K562 (cell line): ENCODE measurements around the gene FSTL1. TPM values are rescaled to one million over a fixed set of nuclear protein-coding genes. Genes with fewer than 3 reads are reported as not detected.

ENCODE experiments used
- ATAC-seq: fragments of 200-7000 bp; cut with Tn5 transposase; 3 replicates; pipeline ENCODE4 v1.9.1; 2020; ENCODE audit warnings: moderate library complexity
- BruUV-seq: library from RNA; stranded (reverse); fragments of 400-500 nt; replicated peaks from 2 replicates; lab custom pipeline; 2021; lab: Mats Ljungman, UMichigan
- CTCF ChIA-PET: fragments of 300-600 bp; formaldehyde crosslinking; extraction: SDS; loops from one replicate; lab custom pipeline; 2021; ENCODE audit warnings: low intra/inter-chr PET ratio; lab: Yijun Ruan, JAX
- POLR2A ChIA-PET: fragments of 300-600, 350-650 bp; sonication (Branson Sonifier 250); formaldehyde crosslinking; extraction: SDS; loops from one replicate; lab custom pipeline; 2021; ENCODE audit warnings: antibody characterized with exemption, inconsistent platforms; lab: Yijun Ruan, JAX
- DNase-seq, 4 experiments: peaks; one replicate each; pipeline versions ENCODE4 v3.0.0 to v3.0.0-alpha.2; 2011 to 2018; ENCODE audit warnings: low spot score in 3 of 4, mixed read lengths in 3 of 4; ENCODE audit errors: extremely low read depth in 1 of 4
- FAIRE-seq: peaks from 2 replicates; lab custom pipeline; 2011; peaks lifted over from hg19 to GRCh38; lab: Jason Lieb, UNC
- H2AFZ ChIP-seq: 2 replicates; pipeline ENCODE4 v1.6.0; 2011; ENCODE audit warnings: low read depth, low read length, control low read depth, inconsistent platforms
- H3K27ac ChIP-seq: fragments of 200-600 bp; 3 replicates; pipeline ENCODE4 v1.8.0; 2011; ENCODE audit warnings: low read depth, mild to moderate bottlenecking, control low read depth, inconsistent platforms, low read length, moderate library complexity, mixed read lengths; ENCODE audit errors: extremely low read depth
- H3K27me3 ChIP-seq, 2 experiments: fragments of 300-600 bp in 1 of 2; 2 replicates in 1 of 2; 3 replicates in 1 of 2; pipeline versions ENCODE4 v1.6.0 to v1.8.0; 2011; ENCODE audit warnings: inconsistent platforms in 2 of 2, low read length in 2 of 2, mild to moderate bottlenecking in 1 of 2, mixed read lengths in 1 of 2, moderate library complexity in 1 of 2; ENCODE audit not compliant: control insufficient read depth in 2 of 2, insufficient read depth in 2 of 2
- H3K36me3 ChIP-seq: fragments of 300-600 bp; 3 replicates; pipeline ENCODE4 v1.8.0; 2011; ENCODE audit warnings: mild to moderate bottlenecking, low read length, inconsistent platforms; ENCODE audit not compliant: control insufficient read depth, insufficient read depth
- H3K4me1 ChIP-seq, 2 experiments: fragments of 200-600 bp in 1 of 2; replicated peaks in 1 of 2; 2 replicates in 1 of 2; 3 replicates in 1 of 2; pipeline versions ENCODE4 v1.5.1 to v1.8.0; 2011; ENCODE audit warnings: inconsistent platforms in 2 of 2, low read length in 2 of 2, mild to moderate bottlenecking in 1 of 2, mixed read lengths in 1 of 2, moderate library complexity in 1 of 2; ENCODE audit not compliant: control insufficient read depth in 2 of 2, insufficient read depth in 2 of 2
- H3K4me2 ChIP-seq: 2 replicates; pipeline ENCODE4 v1.6.1; 2011; ENCODE audit warnings: low read length, control low read depth, inconsistent platforms, mixed read lengths; ENCODE audit not compliant: insufficient read depth
- H3K4me3 ChIP-seq: fragments of 200-600 bp; sonication (generic), shearing (Covaris generic); 2 replicates; pipeline ENCODE4 v1.5.1; 2016; ENCODE audit warnings: control low read depth, inconsistent platforms
- H3K79me2 ChIP-seq: fragments of 200-600 bp; 3 replicates; pipeline ENCODE4 v1.8.0; 2011; ENCODE audit warnings: low read length, inconsistent platforms; ENCODE audit not compliant: control insufficient read depth, insufficient read depth
- H3K9ac ChIP-seq, 2 experiments: 2 replicates each; pipeline versions ENCODE4 v1.6.0 to v1.6.1; 2011; ENCODE audit warnings: low read depth in 2 of 2, low read length in 2 of 2, control low read depth in 1 of 2, inconsistent platforms in 1 of 2, mild to moderate bottlenecking in 1 of 2, mixed read lengths in 1 of 2; ENCODE audit not compliant: insufficient read depth in 1 of 2
- H3K9me1 ChIP-seq: one replicate; pipeline ENCODE4 v1.6.0; 2011; ENCODE audit warnings: inconsistent platforms, mild to moderate bottlenecking, low read length, moderate library complexity; ENCODE audit not compliant: control insufficient read depth, insufficient read depth
- H3K9me3 ChIP-seq: replicated peaks from 2 replicates; pipeline ENCODE4 v1.5.1; 2011; ENCODE audit warnings: low read depth, low read length, inconsistent platforms; ENCODE audit not compliant: control insufficient read depth, insufficient read depth
- H4K20me1 ChIP-seq: replicated peaks from 2 replicates; pipeline ENCODE4 v1.6.1; 2011; ENCODE audit warnings: low read length, inconsistent platforms, mixed read lengths; ENCODE audit not compliant: control insufficient read depth, insufficient read depth
- E2F1 ChIP-seq: sonication (generic); formaldehyde crosslinking; IDR thresholded peaks from 2 replicates; pipeline ENCODE4 v1.8.1; 2023; ENCODE audit warnings: mild to moderate bottlenecking, missing genetic modification reagents, moderate library complexity
- ESRRB ChIP-seq: fragments of 250-450 bp; sonication (Bioruptor Pico); IDR thresholded peaks from 2 replicates; pipeline ENCODE4 v1.5.0; 2020; ENCODE audit warnings: mild to moderate bottlenecking, moderate library complexity, borderline replicate concordance
- GTF2A2 ChIP-seq: IDR thresholded peaks from 2 replicates; pipeline ENCODE4 v1.6.1; 2016; ENCODE audit warnings: mild to moderate bottlenecking, missing genetic modification characterization, missing compliant biosample characterization
- HDAC3 ChIP-seq: fragments of 450-650 bp; IDR thresholded peaks from 2 replicates; pipeline ENCODE4 v1.6.1; 2018; ENCODE audit warnings: borderline replicate concordance, mild to moderate bottlenecking, moderate library complexity; ENCODE audit not compliant: partially characterized antibody
- KDM4B ChIP-seq, 2 experiments: fragments of 450-650 bp in 1 of 2; sonication (generic) in 1 of 2; IDR thresholded peaks; 2 replicates each; pipeline ENCODE4 v1.6.1; 2016 to 2017; ENCODE audit warnings: borderline replicate concordance in 2 of 2, antibody characterized with exemption in 1 of 2, low read depth in 1 of 2, mild to moderate bottlenecking in 1 of 2
- POLR2B ChIP-seq: fragments of 450-650 bp; IDR thresholded peaks from 2 replicates; pipeline ENCODE4 v1.6.1; 2018; ENCODE audit warnings: low read depth; ENCODE audit not compliant: partially characterized antibody
- RBM14 ChIP-seq: fragments of 200-400 bp; formaldehyde crosslinking; IDR thresholded peaks from 2 replicates; pipeline ENCODE4 v1.6.1; 2018; ENCODE audit warnings: low read depth, mild to moderate bottlenecking, low read length, moderate library complexity, borderline replicate concordance; ENCODE audit not compliant: insufficient read depth
- RFX7 ChIP-seq: fragments of 250-450 bp; sonication (Bioruptor Pico); IDR thresholded peaks from 2 replicates; pipeline ENCODE4 v1.5.1; 2021; ENCODE audit warnings: mild to moderate bottlenecking
- SMARCB1 ChIP-seq: IDR thresholded peaks from 2 replicates; pipeline ENCODE4 v1.6.1; 2011; ENCODE audit warnings: improper control_type of control experiment, low read depth; ENCODE audit not compliant: insufficient read length
- SRSF7 ChIP-seq: fragments of 200-400 bp; formaldehyde crosslinking; optimal IDR thresholded peaks from 2 replicates; pipeline ENCODE3; 2017; ENCODE audit warnings: mild to moderate bottlenecking, low read depth, low read length
- THRAP3 ChIP-seq: fragments of 450-650 bp; IDR thresholded peaks from 2 replicates; pipeline ENCODE4 v1.6.1; 2016; ENCODE audit warnings: mild to moderate bottlenecking, inconsistent platforms, borderline replicate concordance
- TSC22D4 ChIP-seq: fragments of 450-650 bp; IDR thresholded peaks from 2 replicates; pipeline ENCODE4 v1.6.1; 2016; ENCODE audit warnings: missing genetic modification characterization, missing biosample characterization, control low read depth
- ZBTB17 ChIP-seq: fragments of 450-650 bp; formaldehyde crosslinking; IDR thresholded peaks from 2 replicates; pipeline ENCODE4 v1.4.0; 2020; ENCODE audit warnings: mild to moderate bottlenecking
- ZC3H4 ChIP-seq: sonication (generic); formaldehyde crosslinking; IDR thresholded peaks from 2 replicates; pipeline ENCODE4 v1.9.0; 2021; ENCODE audit warnings: missing genetic modification reagents, borderline replicate concordance
- ZKSCAN1 ChIP-seq: fragments of 150-350 bp; IDR thresholded peaks from 2 replicates; pipeline ENCODE4 v1.6.1; 2016; ENCODE audit warnings: low read depth, low read length
- ZNF134 ChIP-seq: fragments of 250-450 bp; sonication (Bioruptor Pico); conservative IDR thresholded peaks from 2 replicates; pipeline ENCODE4 v1.4.0; 2020
- ZNF174 ChIP-seq: fragments of 250-450 bp; sonication (Bioruptor Pico); IDR thresholded peaks from 2 replicates; pipeline ENCODE4 v1.4.0; 2020; ENCODE audit warnings: mild to moderate bottlenecking
- ZNF561 ChIP-seq: fragments of 450-650 bp; formaldehyde crosslinking; conservative IDR thresholded peaks from 2 replicates; pipeline ENCODE4 v1.4.0; 2020; ENCODE audit warnings: mild to moderate bottlenecking, moderate library complexity
- ZNF583 ChIP-seq: fragments of 250-450 bp; sonication (Bioruptor Pico); IDR thresholded peaks from 2 replicates; pipeline ENCODE4 v1.4.0; 2020
- ZNF589 ChIP-seq: fragments of 200-800 bp; sonication (Bioruptor generic); IDR thresholded peaks from 2 replicates; pipeline ENCODE4 v1.6.1; 2016; ENCODE audit warnings: low read depth, missing genetic modification characterization, missing compliant biosample characterization
- ZNF707 ChIP-seq: fragments of 250-450 bp; sonication (Bioruptor Pico); conservative IDR thresholded peaks from 2 replicates; pipeline ENCODE4 v1.8.0; 2022; ENCODE audit warnings: inconsistent platforms, mild to moderate bottlenecking, moderate library complexity
- ZNF740 ChIP-seq, 3 experiments: fragments of 200-800 bp in 1 of 3; sonication (Bioruptor generic) in 1 of 3; sonication (generic) in 1 of 3; formaldehyde crosslinking in 1 of 3; IDR thresholded peaks; 2 replicates each; pipeline versions ENCODE4 v1.6.1 to v1.8.0; 2016 to 2022; ENCODE audit warnings: mild to moderate bottlenecking in 2 of 3, missing compliant biosample characterization in 2 of 3, missing genetic modification characterization in 2 of 3, missing genetic modification reagents in 1 of 3
- ZNF780A ChIP-seq: fragments of 250-450 bp; sonication (Bioruptor Pico); IDR thresholded peaks from 2 replicates; pipeline ENCODE4 v1.5.0; 2021; ENCODE audit warnings: mild to moderate bottlenecking
- WGBS: fragments of 100-300 bp; shearing (Covaris generic); methylation state at CpG from one replicate; pipeline ENCODE4 v1.1.6; 2016; ENCODE audit warnings: low coverage, mixed read lengths; ENCODE audit not compliant: insufficient coverage; ENCODE audit errors: missing lambda C conversion rate; 5-methylcytosine and 5-hydroxymethylcytosine counted together
- in situ Hi-C: fragments of 300-500 bp; cut with MboI; formaldehyde crosslinking; loops from 4 replicates; pipeline ENCODE4 v1.15.0; 2018; ENCODE audit warnings: inconsistent platforms, mixed read lengths
- intact Hi-C: fragments of 100-400 bp; cut with micrococcal nuclease; formaldehyde crosslinking; loops from 2 replicates; pipeline ENCODE4 v1.14.2; 2022
- polyA plus RNA-seq, 8 experiments: library from polyadenylated mRNA; depleted of rRNA in 4 of 8; stranded (reverse) in 5 of 8; unstranded in 3 of 8; fragments of >200 nt; fragmentation: Nextera tagmentation in 2 of 8; fragmentation: Illumina TruSeq in 1 of 8; extraction: Ambion mirVana in 2 of 8; extraction: Trizol in 1 of 8; gene quantifications; 2 replicates each; pipeline versions ENCODE4 v1.2.1 to v1.2.3, GENCODE V29; 2011 to 2014; ENCODE audit warnings: inconsistent platforms in 1 of 8, missing spikeins in 1 of 8
- total RNA-seq, 7 experiments: library from RNA; depleted of rRNA in 6 of 7; stranded (reverse); fragments of >200 nt in 6 of 7; fragmentation: Illumina TruSeq in 2 of 7; extraction: Trizol in 2 of 7; gene quantifications; 2 replicates each; pipeline versions ENCODE4 v1.2.1 to v1.2.3, GENCODE V29; 2011 to 2021; ENCODE audit warnings: low replicate concordance in 1 of 7

Gene FSTL1
- total and polyA plus RNA-seq, 9 of the 15 experiments (the other 6 are each of a cell fraction or from before 2014, with no cell fraction given): 0.01 to 0.58 (median 0.08) TPM; not detected in 2

GRCh38 chr3:120469440-120469839 lies 18.6 kb upstream of the FSTL1 start:
- ChIA-PET POLR2A (interaction anchor here (1.9 kb wide), 1 partner anchor 11 kb away, joined by 4 read pairs; no protein-coding TSS in a partner anchor), CTCF (no interaction called here)
- Histone ChIP-seq H3K4me3 (no peak overlapping the region), H3K27ac (no peak overlapping the region), H3K9me1 (no peaks in the 10 kb centered on the region), H3K36me3 (no peaks in the 10 kb centered on the region), H3K27me3 (no peaks in the 10 kb centered on the region), H3K4me1 (no peaks in the 10 kb centered on the region), H2AFZ (no peak overlapping the region; the same call in 1 of the 2 replicates), H3K79me2 (no peaks in the 10 kb centered on the region), H3K9me3 (no peaks in the 10 kb centered on the region), H3K9ac (no peak overlapping the region), H3K4me2 (no peak overlapping the region), H4K20me1 (no peaks in the 10 kb centered on the region)
- DNase-seq (no peak), FAIRE-seq (no peak), ATAC-seq (no peak)
- WGBS: 0% methylated on average over 3 of the region's 3 CpGs
- no TSS peak for BruUV-seq
- in situ Hi-C loops (no loop called here), intact Hi-C loops (no loop called here)
- no peak for TF ChIP-seq ZNF561
- TF ChIP-seq ZNF134 (CRISPR knock-in tag): no peak
- TF ChIP-seq GTF2A2 (tag): peak; percentile 52; the same call in 1 of the 2 replicates
- no peak for TF ChIP-seq ZNF174 (CRISPR knock-in tag)
- no peak for TF ChIP-seq ZNF707 (CRISPR knock-in tag)
- TF ChIP-seq ZNF740 (CRISPR knock-in tag; IDR thresholded peaks at IDR 0.05): no peak
- TF ChIP-seq ZNF740 (tag; IDR thresholded peaks at IDR 0.05): 0 out of 4 replicates have a peak, but pooled peaks of 1 of the 2 experiments have one; percentile 29
- no peak for TF ChIP-seq ESRRB (CRISPR knock-in tag)
- TF ChIP-seq SRSF7: no peak
- TF ChIP-seq HDAC3: no peak
- TF ChIP-seq ZNF589: peak; percentile 87
- TF ChIP-seq E2F1 (CRISPR knock-in tag): no peak
- 0 out of 2 replicates have a peak, but pooled peaks have one; percentile 36 for TF ChIP-seq ZBTB17 (CRISPR knock-in tag)
- TF ChIP-seq THRAP3: no peak
- no peak for TF ChIP-seq ZKSCAN1
- no peak for TF ChIP-seq ZNF583 (CRISPR knock-in tag)
- TF ChIP-seq POLR2B: no peak
- no peak for TF ChIP-seq ZNF780A
- TF ChIP-seq RFX7: no peak
- TF ChIP-seq RBM14: no peak
- TF ChIP-seq KDM4B (IDR thresholded peaks at IDR 0.05; ENCODE audit: borderline replicate concordance in 2 of 2, low read depth in 1 of 2): no peak
- no peak for TF ChIP-seq ZC3H4
- no peak for TF ChIP-seq SMARCB1
- no peak for TF ChIP-seq TSC22D4 (tag)
